IPS-NIHi11 (cell line): ENCODE data around the gene CIITA.
"Not testable (repeated sequence)": the region's sequence is repeated elsewhere in the genome, so short reads cannot be mapped to it uniquely, and the experiment has no call there.

Experiments used
- DNase-seq: peaks from one replicate; pipeline ENCODE4 v3.0.0; 2012; ENCODE audit warnings: mixed read lengths, low spot score

The CIITA gene

GRCh38 chr16:10937068-10937859 is 60.3 kb downstream of the CIITA start:
- DNase-seq: no peak

GRCh38 chr16:10938321-10938720 is 61.3 kb downstream of the CIITA start:
- DNase-seq: no peak

- no peak for DNase-seq
These were observed 62.0 kb downstream of the CIITA start for GRCh38 chr16:10938796-10939648.

GRCh38 chr16:10939649-10940234 is 62.7 kb downstream of the CIITA start:
- DNase-seq: no peak

- DNase-seq: no peak
These were observed 63.6 kb downstream of the CIITA start for GRCh38 chr16:10940501-10941079.

GRCh38 chr16:10941127-10941933 is 64.3 kb downstream of the CIITA start:
- no peak for DNase-seq

GRCh38 chr16:10941935-10942351 is 64.9 kb downstream of the CIITA start:
- not testable (repeated sequence) for DNase-seq

- peak; percentile 100 for DNase-seq
These were observed 65.5 kb downstream of the CIITA start, which contains the start of gene DEXI for GRCh38 chr16:10942352-10943063. TSS of gene DEXI (minus strand) at chr16:10942468. CDS start at chr16:10942005, 463 bp downstream.

GRCh38 chr16:10943064-10943353 is 66.0 kb downstream of the CIITA start:
- no peak for DNase-seq

GRCh38 chr16:10944249-10945064 is 67.5 kb downstream of the CIITA start, which contains the start of gene CLEC16A:
TSS of gene CLEC16A (plus strand) at chr16:10944564. CDS start at chr16:10944718, 154 bp downstream.
- DNase-seq: peak; percentile 92

GRCh38 chr16:10945065-10945787 is 68.2 kb downstream of the CIITA start:
- DNase-seq: no peak

- DNase-seq: peak; percentile 60
These were observed 69.3 kb downstream of the CIITA start for GRCh38 chr16:10946308-10946707.

- DNase-seq: no peak
These were observed 70.3 kb downstream of the CIITA start for GRCh38 chr16:10947211-10947787.

GRCh38 chr16:10949424-10949970 is 72.5 kb downstream of the CIITA start:
- DNase-seq: peak; percentile 53

GRCh38 chr16:10950393-10950792 is 73.4 kb downstream of the CIITA start:
- DNase-seq: no peak

GRCh38 chr16:10951026-10951425 is 74.0 kb downstream of the CIITA start:
- no peak for DNase-seq

GRCh38 chr16:10954903-10955302 is 77.9 kb downstream of the CIITA start:
- DNase-seq: no peak

GRCh38 chr16:10957771-10958482 is 80.9 kb downstream of the CIITA start:
- no peak for DNase-seq
